HG02642 (cell line): Measurements from ENCODE around the gene OR5F1.

Experiments
- ATAC-seq: cut with Tn5 transposase; IDR thresholded peaks from one replicate; pipeline ENCODE4 v1.9.1; 2021; ENCODE audit warnings: mild to moderate bottlenecking; ENCODE audit not compliant: unreplicated experiment, poor library complexity

Gene OR5F1

DNA sequence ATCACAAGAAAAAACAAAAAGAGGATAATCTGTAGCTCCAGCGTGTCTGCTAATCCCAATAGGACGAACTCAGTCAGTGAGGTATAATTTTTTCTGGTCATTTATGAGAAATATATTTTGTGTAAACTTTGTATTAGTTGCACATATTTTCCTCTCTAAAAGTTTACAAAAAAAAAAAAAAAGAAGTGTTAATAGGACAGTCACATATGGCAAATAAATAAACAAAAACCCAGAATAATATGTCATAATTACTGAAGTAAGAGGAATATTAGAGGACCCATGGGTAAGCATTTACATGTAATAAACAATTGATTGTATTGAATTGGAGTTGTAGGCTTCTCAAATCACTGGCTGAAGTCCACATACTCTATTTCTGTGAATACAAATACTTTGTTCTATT is at the start of gene OR5F1:
Gene OR5F1, minus strand, starts transcription at position 101 of the 400 bp plus-strand sequence. Its CDS starts 0 bp downstream, at position 101.
- no peak for ATAC-seq

DNA sequence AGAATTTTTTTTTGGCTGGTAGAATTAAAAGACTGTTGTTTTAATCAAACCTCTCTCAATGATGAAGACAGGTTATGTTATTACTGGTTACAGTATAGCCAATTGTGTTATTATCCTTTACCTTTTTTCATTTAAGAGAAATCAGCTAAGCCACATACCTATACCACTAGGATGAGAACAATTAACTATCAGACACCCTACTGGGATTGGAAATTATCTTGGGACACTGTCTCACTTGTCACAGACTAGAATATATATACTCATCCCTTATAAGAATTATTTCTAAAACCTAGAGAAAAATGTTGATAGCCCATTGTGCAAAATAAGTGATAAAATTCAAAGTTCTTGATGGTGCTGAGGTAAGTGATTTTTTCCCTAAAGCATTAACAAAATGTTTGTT is 32.9 kb upstream of the OR5F1 start, which contains the start of gene OR5AS1:
Gene OR5AS1, plus strand, starts transcription at position 301 of the 400 bp plus-strand sequence. CDS start 2,765 bp downstream, outside the sequence.
- no peak for ATAC-seq

- no peak for ATAC-seq
Measured at GRCh38 chr11:56013805-56014204, 19.4 kb upstream of the OR5F1 start.

DNA sequence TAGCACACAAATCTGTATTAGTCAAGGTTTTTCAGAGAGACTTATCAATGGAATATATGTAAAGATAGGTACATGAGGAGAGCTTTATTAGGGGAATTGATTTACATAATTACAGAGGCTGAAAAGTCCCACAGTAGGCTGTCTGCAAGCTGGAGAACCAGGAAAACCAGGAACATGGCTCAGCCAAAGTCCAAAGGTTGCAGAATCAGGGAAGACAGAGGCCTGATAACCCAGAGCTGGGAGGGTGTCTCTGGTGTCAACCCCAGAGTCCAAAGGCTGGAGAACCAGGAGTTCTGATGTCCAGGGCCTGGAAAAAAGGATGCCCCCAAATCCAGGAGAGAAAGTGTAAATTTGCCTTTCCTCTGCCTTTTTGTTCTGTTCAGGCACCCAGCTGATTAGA is 16.3 kb upstream of the OR5F1 start:
- no peak for ATAC-seq

- ATAC-seq, result no peak
Measured at GRCh38 chr11:55970935-55971334, 23.5 kb downstream of the OR5F1 start.

DNA sequence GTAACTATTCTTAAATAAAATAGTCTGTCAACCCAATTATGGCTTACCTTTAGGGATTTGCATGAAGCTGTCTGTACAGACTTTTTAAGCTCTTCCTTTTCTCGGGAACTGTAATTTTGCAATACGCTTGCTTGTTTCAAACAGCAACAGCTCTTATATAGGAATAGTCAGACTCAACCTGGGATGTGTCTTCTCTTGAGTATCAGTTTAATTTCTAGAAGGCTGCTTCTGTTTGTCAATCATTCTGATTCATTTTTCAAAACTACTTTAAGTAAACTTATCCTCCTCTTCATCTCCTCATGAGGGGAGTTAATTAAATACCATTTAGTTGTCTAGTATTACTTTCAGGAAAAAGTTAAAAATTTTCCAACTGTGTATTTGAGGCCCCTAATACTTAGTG is 24.6 kb downstream of the OR5F1 start, which contains the start of gene OR10AG1:
Gene OR10AG1, minus strand, starts transcription at position 101 of the 400 bp plus-strand sequence. Its CDS starts 38 bp downstream, at position 63.
- no peak for ATAC-seq

- no peak for ATAC-seq
Measured at GRCh38 chr11:55967914-55968313, 26.5 kb downstream of the OR5F1 start.

GRCh38 chr11:55966391-55966790 is 28.0 kb downstream of the OR5F1 start:
- no peak for ATAC-seq

DNA sequence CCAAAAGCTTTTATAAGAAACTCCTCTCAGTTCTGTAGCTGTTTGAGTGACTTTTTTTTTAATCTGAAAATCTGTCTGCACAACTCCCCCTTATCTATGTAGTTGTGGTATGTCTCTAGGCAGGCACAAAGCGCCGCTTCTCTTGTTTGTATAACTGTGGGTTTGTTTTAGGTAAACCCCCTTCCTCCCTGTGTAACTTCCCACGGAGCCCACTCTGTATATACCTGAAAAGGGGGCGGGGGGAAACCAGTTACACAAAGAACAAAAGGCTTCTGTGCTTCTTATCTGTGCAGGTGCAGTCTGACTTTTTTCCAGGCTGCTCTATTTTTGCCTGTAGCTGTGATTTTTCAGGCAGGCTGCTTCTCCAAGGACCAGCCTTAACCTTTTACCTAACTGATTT is 37.9 kb downstream of the OR5F1 start:
- no peak for ATAC-seq

DNA sequence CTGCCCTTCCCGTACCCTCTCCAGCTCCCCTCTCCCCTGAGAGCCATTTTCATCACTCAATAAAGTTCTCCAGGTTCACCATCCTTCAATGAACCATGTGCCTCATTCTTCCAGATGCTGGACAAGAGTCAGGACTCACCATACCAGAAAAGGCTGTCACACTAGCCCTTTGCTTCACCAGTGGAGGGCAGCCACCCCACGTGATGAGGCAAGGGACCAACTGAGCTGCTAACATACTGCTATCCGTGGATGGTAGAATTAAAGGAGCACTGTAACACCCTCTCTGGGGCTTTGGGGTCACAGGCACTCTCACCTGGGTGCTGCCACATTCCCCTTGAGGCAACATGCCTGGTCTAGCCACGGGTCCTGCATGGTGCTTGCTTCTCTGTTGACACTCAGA is 45.1 kb downstream of the OR5F1 start:
- ATAC-seq, result no peak
